ENCODE results near the gene SLC2A2.

- no peak for TF ChIP-seq BHLHE40 (IDR thresholded peaks at IDR 0.05; ENCODE audit: borderline replicate concordance)
- TF ChIP-seq ZNF384 (IDR thresholded peaks at IDR 0.05), result no peak
Measured at GRCh38 chr3:171039674-171040073, 13.2 kb upstream of the SLC2A2 start.

All from HEK293T (cell line).